PC-9 (cell line): ENCODE data around the gene ITGB8. TPM values are rescaled to one million over a fixed set of nuclear protein-coding genes. Genes with fewer than 3 reads are reported as not detected.

Experiments used
- BruUV-seq: library from RNA; stranded (reverse); fragments of 400-500 nt; replicated peaks from 2 replicates; lab custom pipeline; 2021; lab: Mats Ljungman, UMichigan
- CTCF ChIA-PET: fragments of 300-600 bp; sonication (Branson Sonifier 250); formaldehyde crosslinking; loops from one replicate; lab custom pipeline; 2022; ENCODE audit warnings: antibody characterized with exemption; lab: Charles Lee
- POLR2A ChIA-PET: fragments of 300-600 bp; sonication (Branson Sonifier 250); formaldehyde crosslinking; loops from one replicate; lab custom pipeline; 2022; ENCODE audit warnings: antibody characterized with exemption; ENCODE audit not compliant: unreplicated experiment; lab: Charles Lee
- DNase-seq, 2 experiments: peaks; one replicate each; pipeline versions ENCODE4 v3.0.0 to v3.0.0-alpha.2; 2015 to 2022; ENCODE audit warnings: mixed read lengths in 1 of 2
- H2AFZ ChIP-seq: fragments of 200-600 bp; sonication (generic); 2 replicates; pipeline ENCODE4 v1.8.1; 2017; ENCODE audit warnings: antibody characterized with exemption
- H3F3A ChIP-seq: fragments of 200-600 bp; sonication (generic); 2 replicates; pipeline ENCODE4 v1.8.1; 2017; ENCODE audit warnings: antibody characterized with exemption, mild to moderate bottlenecking, low read depth; ENCODE audit not compliant: insufficient read depth
- H3K27ac ChIP-seq: fragments of 200-600 bp; sonication (generic); 2 replicates; pipeline ENCODE4 v1.6.1; 2016; ENCODE audit warnings: mixed run types
- H3K27me3 ChIP-seq: fragments of 200-600 bp; sonication (generic); 2 replicates; pipeline ENCODE4 v1.6.1; 2016; ENCODE audit warnings: low read depth, mixed run types; ENCODE audit not compliant: insufficient read depth
- H3K36me3 ChIP-seq: fragments of 200-600 bp; sonication (generic); 2 replicates; pipeline ENCODE4 v1.6.1; 2016; ENCODE audit warnings: low read depth, mixed run types
- H3K4me1 ChIP-seq: fragments of 200-600 bp; sonication (generic); replicated peaks from 2 replicates; pipeline ENCODE4 v1.6.1; 2016; ENCODE audit warnings: mixed run types; ENCODE audit not compliant: insufficient read depth
- H3K4me2 ChIP-seq: fragments of 200-600 bp; sonication (generic); 2 replicates; pipeline ENCODE4 v1.6.1; 2017; ENCODE audit warnings: mixed run types
- H3K4me3 ChIP-seq: fragments of 200-600 bp; sonication (generic); 2 replicates; pipeline ENCODE4 v1.6.1; 2016; ENCODE audit warnings: mixed run types
- H3K79me2 ChIP-seq: fragments of 200-600 bp; sonication (generic); 2 replicates; pipeline ENCODE4 v1.6.1; 2017; ENCODE audit warnings: low read depth, mixed run types
- H3K9me2 ChIP-seq: fragments of 200-600 bp; sonication (generic); 2 replicates; pipeline ENCODE4 v1.8.1; 2017; ENCODE audit warnings: mild to moderate bottlenecking; ENCODE audit not compliant: insufficient read depth
- H3K9me3 ChIP-seq: fragments of 200-600 bp; sonication (generic); 2 replicates; pipeline ENCODE4 v1.8.1; 2016; ENCODE audit warnings: low read depth; ENCODE audit not compliant: insufficient read depth
- H4K20me1 ChIP-seq: fragments of 200-600 bp; sonication (generic); 2 replicates; pipeline ENCODE4 v1.8.1; 2017; ENCODE audit not compliant: insufficient read depth
- EZH2 ChIP-seq: fragments of 200-600 bp; sonication (generic); IDR thresholded peaks from 2 replicates; pipeline ENCODE4 v1.8.0; 2017; ENCODE audit warnings: antibody characterized with exemption, low read depth
- intact Hi-C: fragments of 100-400 bp; cut with micrococcal nuclease; formaldehyde crosslinking; loops from one replicate; pipeline ENCODE4 v1.10.0; 2022; ENCODE audit not compliant: unreplicated experiment
- total RNA-seq: library from RNA; stranded (reverse); gene quantifications from 2 replicates; pipeline ENCODE4 v1.2.3, GENCODE V29; 2021
- TF ChIP-seq, protein P1 (sequence below): fragments of 200-600 bp; sonication (generic); conservative IDR thresholded peaks from 2 replicates; pipeline ENCODE4 v1.6.1; 2017; ENCODE audit warnings: mixed run types, antibody characterized with exemption, mild to moderate bottlenecking, moderate library complexity

The ITGB8 gene
- total RNA-seq, 1 experiment from 2014 or later: 20.1 TPM

DNA sequence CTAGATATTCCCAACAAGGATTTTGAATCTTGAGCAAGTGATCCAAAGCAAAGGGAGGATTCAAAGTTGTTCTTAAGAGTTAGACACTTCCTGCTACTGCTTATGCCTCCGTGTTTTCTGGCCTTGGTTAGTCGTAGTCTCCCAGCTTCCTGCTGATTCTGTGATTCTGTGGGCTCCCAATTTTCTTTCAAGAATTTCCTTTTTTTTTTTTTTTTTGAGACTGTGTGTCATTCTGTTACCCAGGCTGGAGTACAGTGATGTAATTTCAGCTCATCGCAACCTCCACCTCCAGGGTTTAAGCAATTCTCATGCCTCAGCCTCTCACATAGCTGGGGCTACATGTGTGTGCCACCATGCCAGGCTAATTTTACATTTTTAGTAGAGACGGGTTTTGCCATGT lies 4.4 kb upstream of the ITGB8 start:
- POLR2A ChIA-PET: no interaction called here
- no TSS peak for BruUV-seq
- DNase-seq: no peak
- intact Hi-C loops: loop anchor here (5.0 kb wide), 2 partner anchors 579 to 619 kb away; partner anchors contain the start of gene POLR1F
- H3K27me3 ChIP-seq: no peaks in the 10 kb centered on the region
- H3K4me3 ChIP-seq: no peak overlapping the region
- no peak for TF ChIP-seq EZH2
- TF ChIP-seq, protein P1, sequence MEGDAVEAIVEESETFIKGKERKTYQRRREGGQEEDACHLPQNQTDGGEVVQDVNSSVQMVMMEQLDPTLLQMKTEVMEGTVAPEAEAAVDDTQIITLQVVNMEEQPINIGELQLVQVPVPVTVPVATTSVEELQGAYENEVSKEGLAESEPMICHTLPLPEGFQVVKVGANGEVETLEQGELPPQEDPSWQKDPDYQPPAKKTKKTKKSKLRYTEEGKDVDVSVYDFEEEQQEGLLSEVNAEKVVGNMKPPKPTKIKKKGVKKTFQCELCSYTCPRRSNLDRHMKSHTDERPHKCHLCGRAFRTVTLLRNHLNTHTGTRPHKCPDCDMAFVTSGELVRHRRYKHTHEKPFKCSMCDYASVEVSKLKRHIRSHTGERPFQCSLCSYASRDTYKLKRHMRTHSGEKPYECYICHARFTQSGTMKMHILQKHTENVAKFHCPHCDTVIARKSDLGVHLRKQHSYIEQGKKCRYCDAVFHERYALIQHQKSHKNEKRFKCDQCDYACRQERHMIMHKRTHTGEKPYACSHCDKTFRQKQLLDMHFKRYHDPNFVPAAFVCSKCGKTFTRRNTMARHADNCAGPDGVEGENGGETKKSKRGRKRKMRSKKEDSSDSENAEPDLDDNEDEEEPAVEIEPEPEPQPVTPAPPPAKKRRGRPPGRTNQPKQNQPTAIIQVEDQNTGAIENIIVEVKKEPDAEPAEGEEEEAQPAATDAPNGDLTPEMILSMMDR: no peak
- no peak overlapping the region for H3K4me2 ChIP-seq
- no peaks in the 10 kb centered on the region for H3K79me2 ChIP-seq
- peaks cover 28% of the 10 kb centered on the region for H3F3A ChIP-seq
- no peaks in the 10 kb centered on the region for H3K36me3 ChIP-seq
- no peaks in the 10 kb centered on the region for H3K9me2 ChIP-seq
- no peaks in the 10 kb centered on the region for H4K20me1 ChIP-seq
- peaks cover 25% of the 10 kb centered on the region for H3K4me1 ChIP-seq
- CTCF ChIA-PET: no interaction called here
- no peak overlapping the region for H3K27ac ChIP-seq
- no peak overlapping the region for H2AFZ ChIP-seq
- H3K9me3 ChIP-seq: no peaks in the 10 kb centered on the region

DNA sequence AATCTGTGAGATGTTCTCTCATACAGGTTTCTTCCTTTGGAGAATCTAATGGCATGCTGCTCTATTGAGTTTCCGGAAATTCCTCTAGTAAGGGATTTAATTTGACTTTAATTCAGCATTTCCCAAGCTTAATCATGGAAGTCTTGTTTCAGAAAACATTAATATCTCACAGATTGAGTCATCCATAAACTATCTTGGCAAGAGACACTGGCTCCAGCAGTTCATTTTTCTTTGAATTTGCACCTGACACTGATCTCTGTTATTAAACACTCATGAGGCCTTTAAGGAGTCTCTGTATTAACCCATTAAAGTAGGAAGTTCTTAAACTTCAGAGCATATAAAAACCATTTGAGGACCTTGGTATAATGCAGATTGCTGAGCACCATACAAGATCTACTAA lies 3.6 kb upstream of the ITGB8 start:
- CTCF ChIA-PET: interaction anchor here (0.6 to 0.8 kb wide), 3 partner anchors 73 to 1247 kb away, joined by 4 to 6 read pairs (median 5); partner anchors contain the start of gene POLR1F

DNA sequence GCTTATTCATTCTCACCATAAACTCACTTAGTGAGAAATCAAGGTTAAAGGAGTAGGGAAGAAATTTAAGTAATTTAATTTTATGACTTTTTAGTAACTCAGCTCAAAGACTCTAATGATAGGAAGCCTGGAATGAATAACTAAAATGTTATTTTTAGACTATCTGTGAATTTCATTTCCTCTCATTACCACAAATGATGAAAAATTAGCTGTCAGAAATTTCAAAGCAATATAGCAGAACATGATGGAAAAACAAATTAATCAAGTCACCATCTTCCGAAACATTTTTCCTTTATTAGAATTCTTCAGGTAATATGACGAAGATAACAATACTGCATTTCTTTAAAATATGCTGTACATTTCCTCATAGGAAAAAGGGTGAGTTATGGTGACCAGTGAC lies 2.7 kb upstream of the ITGB8 start:
- no peak for TF ChIP-seq EZH2
- TF ChIP-seq, protein P1: no peak
- intact Hi-C loops: loop anchor here (2.0 to 5.0 kb wide), 4 partner anchors 31 to 621 kb away; partner anchors contain the start of gene POLR1F
- CTCF ChIA-PET: interaction anchor here (0.6 to 0.8 kb wide), 2 partner anchors 614 to 1246 kb away, joined by 6 to 14 read pairs; no protein-coding TSS in a partner anchor

More for the DNA sequence above, 3.6 kb upstream of the ITGB8 start:
- Histone ChIP-seq H3K27me3 (no peaks in the 10 kb centered on the region), H3K4me2 (no peak overlapping the region), H4K20me1 (no peaks in the 10 kb centered on the region), H3K9me3 (no peaks in the 10 kb centered on the region), H3K27ac (no peak overlapping the region), H3K4me1 (peaks cover 28% of the 10 kb centered on the region), H3K79me2 (no peaks in the 10 kb centered on the region), H3K9me2 (no peaks in the 10 kb centered on the region), H3F3A (peaks cover 28% of the 10 kb centered on the region), H2AFZ (no peak overlapping the region; the same call in 1 of the 2 replicates), H3K4me3 (no peak overlapping the region), H3K36me3 (no peaks in the 10 kb centered on the region)
- TF ChIP-seq EZH2: no peak
- TF ChIP-seq, protein P1: no peak
- POLR2A ChIA-PET: no interaction called here
- DNase-seq: peak in 1 of 2 experiments; percentile 66
- no TSS peak for BruUV-seq
- intact Hi-C loops: loop anchor here (5.0 kb wide), 2 partner anchors 580 to 620 kb away; partner anchors contain the start of gene POLR1F

More for the DNA sequence above, 2.7 kb upstream of the ITGB8 start:
- H3K27ac ChIP-seq: peak overlapping the region; percentile 77
- no peaks in the 10 kb centered on the region for H3K79me2 ChIP-seq
- no peaks in the 10 kb centered on the region for H3K9me2 ChIP-seq
- peak overlapping the region; percentile 63; the same call in 1 of the 2 replicates for H3K4me3 ChIP-seq
- H4K20me1 ChIP-seq: no peaks in the 10 kb centered on the region
- no peaks in the 10 kb centered on the region for H3K36me3 ChIP-seq
- H3K27me3 ChIP-seq: no peaks in the 10 kb centered on the region
- no peak for DNase-seq
- POLR2A ChIA-PET: no interaction called here
- H3K4me2 ChIP-seq: peak overlapping the region; percentile 84
- peaks cover 38% of the 10 kb centered on the region for H3K4me1 ChIP-seq
- BruUV-seq: no TSS peak
- H3F3A ChIP-seq: peaks cover 28% of the 10 kb centered on the region
- 0 out of 2 replicates have a peak overlapping the region, but pooled peaks have one; percentile 98 for H2AFZ ChIP-seq
- no peaks in the 10 kb centered on the region for H3K9me3 ChIP-seq
